Hepatocyte (in vitro differentiated cells): ENCODE data around the gene PPP1R1B. TPM values are rescaled to one million over a fixed set of nuclear protein-coding genes. Genes with fewer than 3 reads are reported as not detected.

Experiments
- DNase-seq: peaks from one replicate; pipeline ENCODE4 v3.0.0-alpha.2; 2016; ENCODE audit warnings: low spot score
- H2AFZ ChIP-seq: fragments of 200-600 bp; sonication (generic); 2 replicates; pipeline ENCODE4 v1.6.0; 2016; ENCODE audit warnings: antibody characterized with exemption, mild to moderate bottlenecking
- H3K27ac ChIP-seq: fragments of 200-600 bp; sonication (generic); 2 replicates; pipeline ENCODE4 v1.5.1; 2016; ENCODE audit warnings: mild to moderate bottlenecking
- H3K27me3 ChIP-seq: fragments of 200-600 bp; sonication (generic); 2 replicates; pipeline ENCODE4 v1.6.1; 2016
- H3K36me3 ChIP-seq: fragments of 200-600 bp; sonication (generic); replicated peaks from 2 replicates; pipeline ENCODE4 v1.5.1; 2016; ENCODE audit warnings: low read depth; ENCODE audit not compliant: insufficient read depth
- H3K4me1 ChIP-seq: fragments of 200-600 bp; sonication (generic); 2 replicates; pipeline ENCODE4 v1.5.1; 2016; ENCODE audit warnings: mild to moderate bottlenecking, moderate library complexity; ENCODE audit not compliant: insufficient read depth
- H3K4me2 ChIP-seq: fragments of 200-600 bp; sonication (generic); 2 replicates; pipeline ENCODE4 v1.6.0; 2016
- H3K4me3 ChIP-seq: fragments of 200-600 bp; sonication (generic); 2 replicates; pipeline ENCODE4 v1.5.1; 2016; ENCODE audit warnings: mild to moderate bottlenecking
- H3K79me2 ChIP-seq: fragments of 200-600 bp; sonication (generic); 2 replicates; pipeline ENCODE4 v1.6.0; 2017; ENCODE audit warnings: mild to moderate bottlenecking
- H3K9me2 ChIP-seq: fragments of 200-600 bp; sonication (generic); replicated peaks from 2 replicates; pipeline ENCODE4 v1.6.0; 2017; ENCODE audit warnings: mild to moderate bottlenecking; ENCODE audit not compliant: insufficient read depth
- H3K9me3 ChIP-seq: fragments of 200-600 bp; sonication (generic); 2 replicates; pipeline ENCODE4 v1.5.1; 2016; ENCODE audit warnings: low read depth, mild to moderate bottlenecking
- H4K20me1 ChIP-seq: fragments of 200-600 bp; sonication (generic); 2 replicates; pipeline ENCODE4 v1.6.0; 2016; ENCODE audit warnings: mild to moderate bottlenecking; ENCODE audit not compliant: insufficient read depth, poor library complexity, severe bottlenecking
- EZH2 ChIP-seq: fragments of 200-600 bp; sonication (generic); IDR thresholded peaks from 2 replicates; pipeline ENCODE4 v1.6.1; 2016; ENCODE audit warnings: antibody characterized with exemption, mild to moderate bottlenecking, borderline replicate concordance
- EZH2phosphoT487 ChIP-seq: fragments of 200-600 bp; sonication (generic); IDR thresholded peaks from one replicate; pipeline ENCODE4 v1.6.1; 2018; ENCODE audit warnings: antibody characterized with exemption, mild to moderate bottlenecking, low read depth, moderate library complexity; ENCODE audit not compliant: unreplicated experiment, severe bottlenecking
- WGBS: methylation state at CpG from one replicate; pipeline ENCODE4 v1.1.6; 2016; ENCODE audit warnings: low lambda C conversion rate; ENCODE audit errors: missing lambda C conversion rate; 5-methylcytosine and 5-hydroxymethylcytosine counted together
- polyA plus RNA-seq: library from polyadenylated mRNA; unstranded; fragments of >200 nt; fragmentation: Nextera tagmentation; extraction: Ambion mirVana; gene quantifications from 2 replicates; pipeline ENCODE4 v1.2.1, GENCODE V29; 2016
- total RNA-seq: library from RNA; depleted of rRNA; stranded (reverse); fragments of >200 nt; gene quantifications from 2 replicates; pipeline ENCODE4 v1.2.3, GENCODE V29; 2014
- TF ChIP-seq, protein P1 (sequence below): fragments of 200-600 bp; sonication (generic); IDR thresholded peaks from 2 replicates; pipeline ENCODE4 v1.5.1; 2016; ENCODE audit warnings: antibody characterized with exemption, mild to moderate bottlenecking; ENCODE audit not compliant: poor library complexity

Gene PPP1R1B
- total and polyA plus RNA-seq, 2 experiments from 2014 or later, result 1.5 to 3.7 TPM

DNA sequence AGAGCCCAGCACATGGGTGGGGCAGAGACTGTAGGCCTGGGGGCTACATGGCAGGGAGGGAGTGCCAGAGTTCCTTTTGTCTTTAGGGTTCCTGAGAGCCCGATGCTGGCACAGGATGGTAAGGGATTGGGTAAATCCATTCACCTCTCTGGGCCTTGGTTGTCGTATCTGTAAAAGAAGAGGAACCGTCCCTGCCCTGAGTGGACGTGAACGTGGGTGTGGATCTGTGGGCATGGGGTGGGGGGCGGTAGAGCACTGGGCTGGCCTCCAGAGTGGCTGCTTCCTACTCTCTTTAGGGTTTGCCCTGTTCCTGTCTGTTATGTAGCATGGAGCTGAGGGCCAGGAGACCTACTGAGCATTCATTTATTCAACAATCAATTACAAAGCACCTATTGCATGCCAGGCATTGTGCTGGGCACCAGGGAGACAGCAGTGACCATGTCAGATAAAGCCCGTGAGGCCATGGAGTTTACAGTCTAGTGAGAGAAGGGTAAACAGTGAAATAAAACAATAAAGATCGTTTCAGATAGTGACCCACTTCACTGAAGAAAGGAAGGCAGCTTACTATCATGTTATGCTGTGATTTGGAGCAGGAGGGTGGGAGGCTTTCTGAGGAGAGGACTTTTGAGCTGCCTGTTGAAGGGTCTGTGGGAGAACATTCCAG is 25.3 kb downstream of the PPP1R1B start:
- Histone ChIP-seq H3K27me3 (no peaks in the 10 kb centered on the region), H3K27ac (peak overlapping the region; percentile 86), H2AFZ (no peak overlapping the region), H3K4me2 (peak overlapping the region; percentile 21), H3K79me2 (peaks cover 53% of the 10 kb centered on the region), H3K9me3 (no peaks in the 10 kb centered on the region), H3K36me3 (no peaks in the 10 kb centered on the region), H3K4me3 (no peak overlapping the region), H3K4me1 (peaks cover 27% of the 10 kb centered on the region), H3K9me2 (no peaks in the 10 kb centered on the region), H4K20me1 (no peaks in the 10 kb centered on the region)
- DNase-seq, result peak; percentile 40
- no peak for TF ChIP-seq EZH2phosphoT487
- TF ChIP-seq, protein P1, sequence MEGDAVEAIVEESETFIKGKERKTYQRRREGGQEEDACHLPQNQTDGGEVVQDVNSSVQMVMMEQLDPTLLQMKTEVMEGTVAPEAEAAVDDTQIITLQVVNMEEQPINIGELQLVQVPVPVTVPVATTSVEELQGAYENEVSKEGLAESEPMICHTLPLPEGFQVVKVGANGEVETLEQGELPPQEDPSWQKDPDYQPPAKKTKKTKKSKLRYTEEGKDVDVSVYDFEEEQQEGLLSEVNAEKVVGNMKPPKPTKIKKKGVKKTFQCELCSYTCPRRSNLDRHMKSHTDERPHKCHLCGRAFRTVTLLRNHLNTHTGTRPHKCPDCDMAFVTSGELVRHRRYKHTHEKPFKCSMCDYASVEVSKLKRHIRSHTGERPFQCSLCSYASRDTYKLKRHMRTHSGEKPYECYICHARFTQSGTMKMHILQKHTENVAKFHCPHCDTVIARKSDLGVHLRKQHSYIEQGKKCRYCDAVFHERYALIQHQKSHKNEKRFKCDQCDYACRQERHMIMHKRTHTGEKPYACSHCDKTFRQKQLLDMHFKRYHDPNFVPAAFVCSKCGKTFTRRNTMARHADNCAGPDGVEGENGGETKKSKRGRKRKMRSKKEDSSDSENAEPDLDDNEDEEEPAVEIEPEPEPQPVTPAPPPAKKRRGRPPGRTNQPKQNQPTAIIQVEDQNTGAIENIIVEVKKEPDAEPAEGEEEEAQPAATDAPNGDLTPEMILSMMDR, result no peak
- no peak for TF ChIP-seq EZH2
- WGBS, result 71% methylated on average over 8 of the region's 8 CpGs

DNA sequence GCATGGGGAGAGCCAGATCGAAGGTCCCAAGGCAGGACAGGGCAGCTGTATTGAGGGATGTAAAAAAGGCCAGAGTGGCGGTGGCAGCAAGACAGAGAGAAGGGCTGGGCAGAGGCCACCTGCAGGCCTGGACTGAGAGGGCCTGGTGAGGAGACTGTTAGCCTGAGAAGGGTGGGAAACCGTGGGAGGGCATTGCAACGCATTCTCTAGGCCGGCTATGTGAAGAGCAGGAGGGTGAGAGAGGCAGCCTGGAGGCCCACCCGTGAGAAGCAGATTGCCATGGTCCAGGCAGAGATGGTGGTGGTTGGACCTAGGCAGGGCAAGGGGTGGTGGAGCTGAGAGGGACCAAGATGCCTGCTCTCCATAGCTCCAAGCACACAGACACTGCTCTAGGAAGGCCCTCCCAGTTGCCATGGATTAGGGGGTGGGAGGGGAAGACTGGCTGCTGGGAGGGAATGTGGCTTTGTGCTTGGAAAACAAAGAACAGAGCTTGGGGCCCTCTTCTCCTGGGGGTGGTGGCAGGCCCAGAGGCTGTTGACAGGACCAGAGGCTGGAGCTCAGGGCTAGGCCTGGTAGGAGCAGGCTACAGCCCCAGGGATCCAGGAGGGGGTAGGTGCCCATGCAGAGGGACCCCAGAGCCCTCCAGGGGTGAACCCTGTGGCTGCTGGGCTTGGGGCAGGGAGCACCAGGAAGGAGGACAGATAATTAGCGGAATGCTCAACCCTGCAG is 26.0 kb downstream of the PPP1R1B start:
- Histone ChIP-seq H3K4me2 (peak overlapping the region; percentile 21), H3K4me1 (peaks cover 27% of the 10 kb centered on the region), H4K20me1 (no peaks in the 10 kb centered on the region), H3K9me2 (no peaks in the 10 kb centered on the region), H3K9me3 (no peaks in the 10 kb centered on the region), H3K4me3 (no peak overlapping the region), H3K27me3 (no peaks in the 10 kb centered on the region), H2AFZ (no peak overlapping the region), H3K27ac (peak overlapping the region; percentile 86), H3K36me3 (no peaks in the 10 kb centered on the region), H3K79me2 (peaks cover 46% of the 10 kb centered on the region)
- 30% methylated on average over 7 of the region's 7 CpGs for WGBS
- DNase-seq, result peak; percentile 38
- TF ChIP-seq, protein P1, result no peak
- no peak for TF ChIP-seq EZH2
- no peak for TF ChIP-seq EZH2phosphoT487

DNA sequence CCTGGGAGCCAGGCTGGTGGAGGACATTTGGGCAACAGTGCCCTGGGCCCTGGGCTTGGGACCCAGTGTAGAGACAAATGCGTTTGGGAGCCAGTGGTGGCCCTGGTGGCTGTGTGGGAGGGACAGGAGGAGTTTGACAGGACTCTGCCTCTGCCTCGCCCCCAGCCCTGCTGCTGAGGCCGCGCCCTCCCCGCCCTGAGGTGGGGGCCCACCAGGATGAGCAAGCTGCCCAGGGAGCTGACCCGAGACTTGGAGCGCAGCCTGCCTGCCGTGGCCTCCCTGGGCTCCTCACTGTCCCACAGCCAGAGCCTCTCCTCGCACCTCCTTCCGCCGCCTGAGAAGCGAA is 26.5 kb downstream of the PPP1R1B start:
- Histone ChIP-seq H2AFZ (no peak overlapping the region), H3K27me3 (no peaks in the 10 kb centered on the region), H4K20me1 (no peaks in the 10 kb centered on the region), H3K4me2 (peak overlapping the region; percentile 21), H3K79me2 (peaks cover 42% of the 10 kb centered on the region), H3K36me3 (no peaks in the 10 kb centered on the region), H3K4me1 (peaks cover 27% of the 10 kb centered on the region), H3K9me3 (no peaks in the 10 kb centered on the region), H3K9me2 (no peaks in the 10 kb centered on the region), H3K27ac (peak overlapping the region; percentile 86), H3K4me3 (no peak overlapping the region)
- 78% methylated on average over 12 of the region's 12 CpGs for WGBS
- TF ChIP-seq, protein P1, result no peak
- TF ChIP-seq EZH2 (no peak), EZH2phosphoT487 (no peak)
- DNase-seq, result no peak
